Left lung (tissue), 4 donors: Measurements from ENCODE around the gene MSL3B.
"Not testable (repeated sequence)": the region's sequence is repeated elsewhere in the genome, so short reads cannot be mapped to it uniquely, and the experiment has no call there.

Experiments used
- ATAC-seq: fragments of 200-7000 bp; cut with Tn5 transposase; one replicate; pipeline ENCODE4 v1.9.1; 2020; ENCODE audit warnings: moderate library complexity
- DNase-seq, 4 donors: peaks; one replicate each; pipeline ENCODE4 v3.0.0-alpha.2; 2013 to 2020
- H3K27ac ChIP-seq, 2 donors: fragments of 200-600 bp; sonication (generic) in 1 of 2; one replicate each; pipeline versions ENCODE4 v1.5.0 to v1.8.0; 2020 to 2021
- H3K27me3 ChIP-seq, 2 donors: fragments of 200-600 bp; sonication (generic) in 1 of 2; one replicate each; pipeline versions ENCODE4 v1.5.0 to v1.8.0; 2020 to 2021
- H3K36me3 ChIP-seq, 2 donors: fragments of 200-600 bp; sonication (generic) in 1 of 2; one replicate each; pipeline versions ENCODE4 v1.5.0 to v1.8.0; 2020 to 2021
- H3K4me1 ChIP-seq, 2 donors: fragments of 200-600 bp; one replicate each; pipeline ENCODE4 v1.8.0; 2021
- H3K4me3 ChIP-seq, 2 donors: fragments of 200-600 bp; sonication (generic) in 1 of 2; one replicate each; pipeline versions ENCODE4 v1.5.0 to v1.8.0; 2020 to 2021; ENCODE audit warnings: mild to moderate bottlenecking in 1 of 2
- H3K9me3 ChIP-seq, 2 donors: fragments of 200-600 bp; sonication (generic) in 1 of 2; one replicate each; pipeline versions ENCODE4 v1.5.0 to v1.8.0; 2020 to 2021
- intact Hi-C, 2 donors: fragments of 100-400 bp; cut with DNase I; formaldehyde crosslinking; loops; one replicate each; pipeline versions ENCODE4 v1.11.2 to v1.14.2; 2022
- TF ChIP-seq, protein P1 (sequence below), 2 donors: fragments of 200-600 bp; sonication (generic) in 1 of 2; IDR thresholded peaks; one replicate each; pipeline versions ENCODE4 v1.5.0 to v1.8.0; 2021; ENCODE audit warnings: antibody characterized with exemption in 2 of 2
- donor health status: DM: no; HTN: yes; CAD: no.
- donor health status: DM: no; HTN: no; CAD: no.

The MSL3B gene

DNA sequence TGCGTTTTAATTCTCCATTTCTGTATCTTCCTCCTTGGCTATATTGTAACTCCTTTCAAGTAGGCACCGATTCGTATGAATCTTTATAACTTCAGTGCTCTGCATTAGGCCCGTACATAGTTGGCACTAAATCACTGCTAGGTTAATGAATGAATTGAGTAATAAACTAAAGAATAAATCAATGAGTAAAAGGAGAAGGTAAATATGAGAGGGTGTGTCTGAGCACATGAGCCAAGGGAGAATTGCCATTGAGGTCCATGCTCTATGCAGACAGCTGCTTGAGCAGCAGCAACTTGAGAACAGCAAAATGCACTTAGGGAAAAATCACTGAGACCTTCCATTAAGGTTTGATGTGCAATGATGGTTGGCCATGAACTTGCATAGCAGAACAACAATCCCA, 37.8 kb upstream of the MSL3B start:
- DNase-seq (no peak), ATAC-seq (no peak)
- Histone ChIP-seq H3K4me3 (no peak overlapping the region), H3K36me3 (no peaks in the 10 kb centered on the region), H3K27ac (no peak overlapping the region), H3K27me3 (peaks cover 0 to 6% of the 10 kb centered on the region in 2 donors), H3K9me3 (no peaks in the 10 kb centered on the region), H3K4me1 (no peaks in the 10 kb centered on the region)
- intact Hi-C loops: no loop called here
- TF ChIP-seq, protein P1, sequence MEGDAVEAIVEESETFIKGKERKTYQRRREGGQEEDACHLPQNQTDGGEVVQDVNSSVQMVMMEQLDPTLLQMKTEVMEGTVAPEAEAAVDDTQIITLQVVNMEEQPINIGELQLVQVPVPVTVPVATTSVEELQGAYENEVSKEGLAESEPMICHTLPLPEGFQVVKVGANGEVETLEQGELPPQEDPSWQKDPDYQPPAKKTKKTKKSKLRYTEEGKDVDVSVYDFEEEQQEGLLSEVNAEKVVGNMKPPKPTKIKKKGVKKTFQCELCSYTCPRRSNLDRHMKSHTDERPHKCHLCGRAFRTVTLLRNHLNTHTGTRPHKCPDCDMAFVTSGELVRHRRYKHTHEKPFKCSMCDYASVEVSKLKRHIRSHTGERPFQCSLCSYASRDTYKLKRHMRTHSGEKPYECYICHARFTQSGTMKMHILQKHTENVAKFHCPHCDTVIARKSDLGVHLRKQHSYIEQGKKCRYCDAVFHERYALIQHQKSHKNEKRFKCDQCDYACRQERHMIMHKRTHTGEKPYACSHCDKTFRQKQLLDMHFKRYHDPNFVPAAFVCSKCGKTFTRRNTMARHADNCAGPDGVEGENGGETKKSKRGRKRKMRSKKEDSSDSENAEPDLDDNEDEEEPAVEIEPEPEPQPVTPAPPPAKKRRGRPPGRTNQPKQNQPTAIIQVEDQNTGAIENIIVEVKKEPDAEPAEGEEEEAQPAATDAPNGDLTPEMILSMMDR (IDR thresholded peaks at IDR 0.05): no peak

DNA sequence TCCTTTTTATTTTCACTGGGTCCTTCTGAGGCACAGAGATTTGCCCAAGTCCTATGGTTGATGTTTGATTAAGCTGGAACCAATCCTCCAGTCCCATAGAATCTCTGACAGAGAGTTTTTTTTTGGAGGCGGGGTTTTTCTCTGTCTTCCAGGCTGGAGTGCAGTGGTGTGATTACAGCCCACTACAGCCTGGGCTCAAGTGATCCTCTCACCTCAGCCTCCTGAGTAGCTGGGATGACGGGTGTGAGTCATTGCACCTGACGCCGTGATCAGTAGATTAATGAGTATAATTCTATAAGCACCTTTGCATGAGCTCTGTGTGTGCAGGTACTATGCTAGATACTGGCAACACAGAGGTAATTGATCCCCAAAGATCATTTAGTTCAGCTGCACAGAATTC, 33.7 kb upstream of the MSL3B start:
- TF ChIP-seq, protein P1 (IDR thresholded peaks at IDR 0.05): no peak
- Histone ChIP-seq H3K27ac (no peak overlapping the region), H3K4me1 (no peaks in the 10 kb centered on the region), H3K4me3 (no peak overlapping the region), H3K36me3 (no peaks in the 10 kb centered on the region), H3K9me3 (no peaks in the 10 kb centered on the region), H3K27me3 (peaks cover 0 to 12% of the 10 kb centered on the region in 2 donors)
- DNase-seq (no peak), ATAC-seq (peak; percentile 85)
- intact Hi-C loops: no loop called here

DNA sequence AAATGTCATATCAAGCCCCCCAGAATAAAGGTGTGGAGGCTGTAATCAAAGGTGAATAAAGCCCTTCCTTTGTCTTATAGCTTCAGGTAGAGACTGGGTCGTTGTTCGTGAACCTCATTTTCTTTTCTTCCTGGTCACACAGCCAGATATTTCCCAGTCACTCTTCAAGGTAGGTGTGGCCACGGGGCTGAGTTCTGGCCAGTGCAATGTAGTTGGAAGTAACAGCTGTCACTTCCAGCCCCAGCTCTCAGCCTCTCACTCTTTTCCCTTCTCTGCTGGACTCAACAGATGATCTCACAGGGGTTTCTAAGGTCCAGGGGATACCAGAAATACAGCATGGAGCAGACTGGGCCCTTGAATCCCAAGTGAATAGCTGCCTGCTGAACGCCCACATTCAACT, 33.2 kb upstream of the MSL3B start:
- Histone ChIP-seq H3K4me1 (no peaks in the 10 kb centered on the region), H3K27ac (no peak overlapping the region)
- peak; percentile 92 for ATAC-seq

DNA sequence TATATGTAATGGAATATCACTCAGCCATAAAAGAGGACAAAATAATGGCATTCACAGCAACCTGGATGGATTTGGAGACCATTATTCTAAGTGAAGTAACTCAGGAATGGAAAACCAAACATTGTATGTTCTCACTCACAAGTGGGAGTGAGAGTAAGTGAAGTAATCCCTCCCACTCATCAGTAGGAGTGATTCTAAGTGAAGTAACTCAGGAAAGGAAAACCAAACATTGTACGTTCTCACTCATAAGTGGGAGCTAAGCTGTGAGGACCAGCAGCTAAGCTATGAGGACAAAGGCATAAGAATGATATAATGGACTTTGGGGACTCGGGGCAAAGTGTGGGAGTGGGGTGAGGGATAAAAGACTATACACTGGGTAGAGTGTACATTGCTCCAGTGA, 28.1 kb upstream of the MSL3B start:
- H3K4me1 ChIP-seq, H3K9me3 ChIP-seq, DNase-seq, H3K36me3 ChIP-seq, intact Hi-C loops, H3K27ac ChIP-seq, H3K4me3 ChIP-seq: not testable (repeated sequence)
- ATAC-seq: peak; percentile 73
- H3K27me3 ChIP-seq: peaks cover 0 to 19% of the 10 kb centered on the region in 2 donors

More for the DNA sequence above, 33.2 kb upstream of the MSL3B start:
- no peaks in the 10 kb centered on the region for H3K36me3 ChIP-seq
- no peak for DNase-seq
- TF ChIP-seq, protein P1 (IDR thresholded peaks at IDR 0.05): no peak
- H3K27me3 ChIP-seq: peaks cover 0 to 12% of the 10 kb centered on the region in 2 donors
- H3K9me3 ChIP-seq: no peaks in the 10 kb centered on the region
- intact Hi-C loops: no loop called here
- H3K4me3 ChIP-seq: no peak overlapping the region

DNA sequence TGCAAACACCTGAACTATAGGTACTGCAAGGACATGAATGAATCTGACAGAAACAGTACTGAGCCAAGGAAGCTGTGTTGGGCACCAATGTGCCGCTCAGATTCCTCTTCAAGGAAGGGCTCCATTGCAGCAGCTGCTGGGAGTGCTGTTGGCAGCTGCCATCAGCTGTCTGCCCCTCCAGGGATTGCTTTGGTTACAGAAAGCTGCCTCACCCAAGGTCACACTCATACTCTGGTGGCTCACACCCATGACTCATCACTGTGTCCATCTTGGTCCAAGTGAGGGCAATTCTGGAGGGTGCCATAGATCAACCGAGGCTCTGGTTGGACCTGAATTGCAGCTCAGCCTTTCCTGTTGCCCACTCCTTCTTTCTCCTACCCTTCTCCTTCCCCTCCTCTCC, 24.6 kb upstream of the MSL3B start:
- intact Hi-C loops: no loop called here
- H3K4me3 ChIP-seq: no peak overlapping the region

DNA sequence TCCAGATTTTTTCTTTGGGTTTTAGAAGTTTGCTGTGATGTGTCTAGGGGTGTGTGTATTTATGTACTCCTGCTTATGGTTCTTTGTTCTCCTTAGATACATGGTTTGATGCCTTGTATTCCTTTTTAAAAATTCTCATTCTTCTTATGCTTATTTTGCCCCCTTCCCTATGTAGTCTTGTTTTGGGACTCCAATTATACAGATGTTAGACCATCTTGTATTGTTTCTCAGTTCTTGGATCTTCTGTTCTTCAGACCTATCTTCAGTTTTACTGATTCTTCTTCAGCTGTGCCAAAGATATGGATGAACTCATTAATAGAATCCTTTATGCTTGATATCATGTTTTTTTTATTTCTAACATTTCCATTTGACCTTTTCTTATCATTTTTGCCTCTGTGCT, 14.2 kb upstream of the MSL3B start:
- Histone ChIP-seq H3K4me3 (no peak overlapping the region), H3K36me3 (no peaks in the 10 kb centered on the region), H3K4me1 (no peaks in the 10 kb centered on the region), H3K27ac (no peak overlapping the region), H3K9me3 (peaks cover 6 to 19% of the 10 kb centered on the region in 2 donors), H3K27me3 (peaks cover 0 to 14% of the 10 kb centered on the region in 2 donors)
- ATAC-seq (no peak), DNase-seq (no peak)
- TF ChIP-seq, protein P1 (IDR thresholded peaks at IDR 0.05): no peak
- intact Hi-C loops: no loop called here

More for the DNA sequence above, 24.6 kb upstream of the MSL3B start:
- DNase-seq (no peak), ATAC-seq (no peak)
- peaks cover 0 to 18% of the 10 kb centered on the region in 2 donors for H3K27me3 ChIP-seq
- no peaks in the 10 kb centered on the region for H3K9me3 ChIP-seq
- TF ChIP-seq, protein P1 (IDR thresholded peaks at IDR 0.05): no peak
- no peaks in the 10 kb centered on the region for H3K4me1 ChIP-seq
- H3K36me3 ChIP-seq: no peaks in the 10 kb centered on the region
- H3K27ac ChIP-seq: no peak overlapping the region

DNA sequence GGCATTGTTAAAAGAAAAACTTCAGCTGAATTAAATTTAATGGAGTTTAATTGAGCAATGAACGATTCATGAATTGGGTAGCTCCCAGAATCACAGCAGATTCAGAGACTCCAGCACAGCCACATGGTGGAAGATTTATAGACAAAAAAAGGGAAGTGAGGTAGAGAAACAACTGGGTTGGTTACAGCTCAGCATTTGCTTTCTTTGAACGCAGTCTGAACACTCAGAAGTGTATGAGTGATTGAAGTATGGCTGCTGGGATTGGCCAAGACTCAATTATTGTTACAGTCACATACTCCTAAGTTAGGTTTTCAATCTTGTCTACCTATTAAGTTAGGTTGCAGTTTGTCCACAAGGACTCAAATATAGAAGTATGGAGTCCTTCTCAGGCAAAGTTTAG, 3.9 kb upstream of the MSL3B start:
- intact Hi-C loops, H3K4me1 ChIP-seq, H3K4me3 ChIP-seq, DNase-seq, H3K9me3 ChIP-seq, H3K36me3 ChIP-seq, H3K27ac ChIP-seq, ATAC-seq: not testable (repeated sequence)
- peaks cover 22 to 44% of the 10 kb centered on the region in 2 donors for H3K27me3 ChIP-seq
